ENCODE measurements around the gene ERVH48-1.
A peak's percentile ranks its signal among the peaks of the same experiment; 100 is the strongest.
"Not testable (repeated sequence)": the region's sequence is repeated elsewhere in the genome, so short reads cannot be mapped to it uniquely, and the experiment has no call there.

Gene ERVH48-1

DNA sequence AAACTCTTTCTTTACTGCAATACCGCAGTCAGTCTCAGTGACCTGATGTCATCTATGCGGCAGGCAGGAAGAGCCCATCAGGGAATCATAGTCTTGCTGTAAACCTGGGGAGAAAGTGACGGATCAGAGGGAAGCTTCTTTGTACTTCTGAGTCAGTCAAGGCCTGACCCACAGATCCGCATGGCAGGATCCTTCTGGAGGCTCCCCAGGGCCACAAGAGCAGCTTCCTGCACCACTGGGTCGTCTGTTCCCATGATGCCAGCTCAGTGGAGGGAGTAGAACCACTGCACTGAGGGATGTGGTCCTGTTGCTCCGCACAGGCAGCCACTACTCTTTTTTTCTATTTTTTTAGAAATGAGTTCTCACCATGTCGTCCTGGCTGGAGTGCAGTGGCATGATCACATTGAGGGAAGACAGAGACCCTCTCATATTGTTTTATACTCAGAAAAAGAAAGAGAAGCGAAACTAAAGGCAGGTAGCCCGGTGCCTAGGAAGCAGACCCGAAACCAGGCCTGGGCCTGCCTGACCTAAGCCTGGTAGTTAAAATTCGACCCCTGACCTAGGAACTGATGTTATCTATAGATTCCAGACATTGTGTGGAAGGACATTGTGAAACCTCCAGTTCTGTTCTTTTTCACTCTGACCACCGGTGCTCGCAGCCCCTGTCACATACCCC lies 6.3 kb upstream of the ERVH48-1 start:
- H3K27me3 ChIP-seq, result no peaks in the 10 kb centered on the region
- H3K9me3 ChIP-seq, result no peaks in the 10 kb centered on the region
- H3K36me3 ChIP-seq, result no peaks in the 10 kb centered on the region
- H3K4me1 ChIP-seq (ENCODE audit: control insufficient read depth in 1 of 2, insufficient read depth in 1 of 2, low read depth in 1 of 2, low read length in 1 of 2), result no peaks in the 10 kb centered on the region
- no peak overlapping the region for H3K4me3 ChIP-seq (ENCODE audit: low read depth in 1 of 2, low read length in 1 of 2)
- no peak overlapping the region for H3K27ac ChIP-seq
- TF ChIP-seq, protein P1, sequence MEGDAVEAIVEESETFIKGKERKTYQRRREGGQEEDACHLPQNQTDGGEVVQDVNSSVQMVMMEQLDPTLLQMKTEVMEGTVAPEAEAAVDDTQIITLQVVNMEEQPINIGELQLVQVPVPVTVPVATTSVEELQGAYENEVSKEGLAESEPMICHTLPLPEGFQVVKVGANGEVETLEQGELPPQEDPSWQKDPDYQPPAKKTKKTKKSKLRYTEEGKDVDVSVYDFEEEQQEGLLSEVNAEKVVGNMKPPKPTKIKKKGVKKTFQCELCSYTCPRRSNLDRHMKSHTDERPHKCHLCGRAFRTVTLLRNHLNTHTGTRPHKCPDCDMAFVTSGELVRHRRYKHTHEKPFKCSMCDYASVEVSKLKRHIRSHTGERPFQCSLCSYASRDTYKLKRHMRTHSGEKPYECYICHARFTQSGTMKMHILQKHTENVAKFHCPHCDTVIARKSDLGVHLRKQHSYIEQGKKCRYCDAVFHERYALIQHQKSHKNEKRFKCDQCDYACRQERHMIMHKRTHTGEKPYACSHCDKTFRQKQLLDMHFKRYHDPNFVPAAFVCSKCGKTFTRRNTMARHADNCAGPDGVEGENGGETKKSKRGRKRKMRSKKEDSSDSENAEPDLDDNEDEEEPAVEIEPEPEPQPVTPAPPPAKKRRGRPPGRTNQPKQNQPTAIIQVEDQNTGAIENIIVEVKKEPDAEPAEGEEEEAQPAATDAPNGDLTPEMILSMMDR (IDR thresholded peaks at IDR 0.05), result no peak

DNA sequence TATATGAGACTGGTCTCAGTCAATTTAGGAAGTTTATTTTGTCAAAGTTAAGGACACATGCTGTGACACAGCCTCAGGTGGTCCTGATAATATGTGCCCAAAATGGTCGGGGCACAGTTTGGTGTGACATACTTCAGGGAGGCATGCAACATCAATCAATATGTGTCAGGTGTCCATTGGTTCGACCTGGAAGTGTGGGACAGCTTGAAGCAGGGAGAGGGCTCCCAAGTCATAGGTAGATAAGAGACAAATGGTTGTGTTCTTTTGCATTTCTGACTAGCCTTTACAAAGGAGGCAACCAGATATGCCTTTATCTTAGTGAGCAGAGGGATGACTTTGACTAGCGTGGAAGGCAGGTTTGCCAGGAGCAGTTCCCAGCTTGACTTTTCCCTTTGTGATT lies 4.5 kb upstream of the ERVH48-1 start:
- Histone ChIP-seq H3K4me1 (ENCODE audit: control insufficient read depth in 1 of 2, insufficient read depth in 1 of 2, low read depth in 1 of 2, low read length in 1 of 2) (no peaks in the 10 kb centered on the region), H3K4me3 (ENCODE audit: low read depth in 1 of 2, low read length in 1 of 2) (no peak overlapping the region), H3K27ac (no peak overlapping the region), H3K27me3 (no peaks in the 10 kb centered on the region), H3K36me3 (no peaks in the 10 kb centered on the region), H3K9me3 (no peaks in the 10 kb centered on the region)
- TF ChIP-seq, protein P1 (IDR thresholded peaks at IDR 0.05), result no peak

DNA sequence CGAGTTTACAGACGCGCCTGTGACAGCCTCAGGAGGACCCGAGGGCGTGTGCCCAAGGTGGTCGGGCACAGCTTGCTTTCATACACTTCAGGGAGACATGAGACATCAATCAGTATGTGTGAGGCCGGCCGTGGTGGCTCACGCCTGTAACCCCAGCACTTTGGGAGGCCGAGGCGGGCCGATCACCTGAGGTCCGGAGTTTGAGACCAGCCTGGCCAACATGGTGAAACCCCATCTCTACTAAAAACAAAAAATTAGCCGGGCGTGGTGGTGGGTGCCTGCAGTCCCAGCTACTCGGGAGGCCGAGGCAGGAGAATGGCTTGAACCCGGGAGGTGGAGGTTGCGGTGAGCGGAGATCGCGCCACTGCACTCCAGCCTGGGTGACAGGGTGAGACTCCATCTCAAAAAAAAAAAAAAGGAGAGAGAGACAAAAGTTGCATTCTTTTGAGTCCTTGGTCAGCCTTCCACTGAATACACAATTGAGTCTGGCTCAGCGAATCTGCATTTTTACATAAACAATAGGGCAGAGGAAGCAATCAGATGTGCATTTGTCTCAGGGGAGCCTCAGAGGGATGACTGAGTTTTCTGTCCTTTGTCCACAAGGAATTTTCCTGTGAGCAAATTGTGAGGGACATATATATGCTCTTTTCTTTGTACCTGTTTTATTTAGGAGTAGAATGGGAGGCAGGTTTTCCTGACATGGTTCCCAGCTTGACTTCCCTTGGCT lies 2.2 kb upstream of the ERVH48-1 start:
- not testable (repeated sequence) for H3K27ac ChIP-seq; H3K27me3 ChIP-seq; H3K36me3 ChIP-seq; H3K4me3 ChIP-seq (ENCODE audit: low read depth in 1 of 2, low read length in 1 of 2); H3K9me3 ChIP-seq; H3K4me1 ChIP-seq (ENCODE audit: control insufficient read depth in 1 of 2, insufficient read depth in 1 of 2, low read depth in 1 of 2, low read length in 1 of 2)

DNA sequence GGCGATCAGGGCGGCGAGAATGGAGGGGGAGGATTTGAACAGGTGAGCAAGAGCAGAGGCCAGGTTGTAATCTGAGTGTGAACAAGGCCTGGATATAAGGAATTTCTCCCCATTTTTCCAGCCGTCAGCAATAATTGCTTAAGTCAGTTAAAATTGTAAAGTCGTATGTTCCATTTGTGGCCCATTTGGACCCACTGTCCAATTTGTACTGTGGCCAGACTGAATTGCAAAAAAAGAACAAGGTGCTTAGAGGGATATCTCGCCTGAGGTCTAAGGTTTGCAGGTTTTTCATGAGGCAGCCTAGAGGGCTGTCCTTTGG lies 1.0 kb downstream of the ERVH48-1 start:
- Histone ChIP-seq H3K9me3 (no peaks in the 10 kb centered on the region), H3K4me3 (ENCODE audit: low read depth in 1 of 2, low read length in 1 of 2) (no peak overlapping the region), H3K27ac (no peak overlapping the region), H3K36me3 (no peaks in the 10 kb centered on the region), H3K27me3 (no peaks in the 10 kb centered on the region), H3K4me1 (ENCODE audit: control insufficient read depth in 1 of 2, insufficient read depth in 1 of 2, low read depth in 1 of 2, low read length in 1 of 2) (peaks cover 4 to 7% of the 10 kb centered on the region in 2 experiments)
- TF ChIP-seq, protein P1 (IDR thresholded peaks at IDR 0.05), result no peak

DNA sequence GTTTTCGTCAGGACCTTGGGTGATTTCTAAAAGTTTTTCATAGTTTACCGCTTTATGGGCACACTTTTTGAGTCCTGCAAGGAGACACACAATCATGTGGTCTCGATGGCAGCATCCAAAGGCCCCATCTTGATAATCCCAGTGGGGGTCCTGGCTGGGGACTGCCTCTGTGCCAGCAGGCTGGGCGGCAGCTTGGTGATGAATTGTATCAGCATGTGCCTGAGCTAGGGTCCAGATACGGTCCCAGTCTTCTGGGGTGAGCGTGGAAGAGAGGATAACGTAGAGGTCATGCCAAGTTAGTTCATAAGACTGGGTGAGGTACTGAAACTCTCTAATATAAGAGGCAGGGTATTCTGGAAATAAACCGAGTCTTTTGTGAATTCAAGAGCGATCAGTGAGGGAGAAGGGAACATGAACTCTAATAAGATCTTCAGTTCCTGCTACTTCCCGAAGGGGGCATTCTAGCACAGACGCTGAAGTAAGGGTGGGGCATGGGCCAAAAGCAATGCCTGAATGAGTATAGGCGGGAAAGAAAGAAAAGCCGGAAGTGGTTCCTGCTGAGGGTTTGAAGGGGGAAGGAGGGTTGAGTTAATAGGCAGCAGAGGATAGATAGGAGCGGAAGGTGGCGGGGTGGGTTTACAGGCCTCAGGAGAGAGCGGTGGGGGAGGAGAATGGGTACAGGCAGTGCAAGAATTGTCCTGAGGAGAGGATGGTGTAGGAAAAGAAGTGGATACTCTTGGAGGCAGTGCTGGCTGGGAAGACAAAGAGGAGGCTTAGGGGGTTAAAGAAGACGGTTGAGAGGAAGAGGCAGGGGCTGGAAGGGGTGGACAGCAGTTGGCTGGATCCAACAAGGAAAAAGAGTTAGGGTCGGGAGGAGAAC lies 1.6 kb downstream of the ERVH48-1 start:
- Histone ChIP-seq H3K27me3 (no peaks in the 10 kb centered on the region), H3K4me1 (ENCODE audit: control insufficient read depth in 1 of 2, insufficient read depth in 1 of 2, low read depth in 1 of 2, low read length in 1 of 2) (peaks cover 4 to 7% of the 10 kb centered on the region in 2 experiments), H3K9me3 (no peaks in the 10 kb centered on the region), H3K27ac (no peak overlapping the region), H3K36me3 (no peaks in the 10 kb centered on the region), H3K4me3 (ENCODE audit: low read depth in 1 of 2, low read length in 1 of 2) (no peak overlapping the region)
- TF ChIP-seq, protein P1 (IDR thresholded peaks at IDR 0.05), result peak; percentile 57
